BLaER1 treated with 17β-estradiol and CSF1 and Interleukin-3, amounts not matched to agents 10 nM and 100 nM (cell line): ENCODE data around the gene AIF1L.
"Not testable (repeated sequence)": the region's sequence is repeated elsewhere in the genome, so short reads cannot be mapped to it uniquely, and the experiment has no call there.

ENCODE experiments used
- H3K27ac ChIP-seq, 11 experiments: shearing (Covaris generic); formaldehyde crosslinking; 2 replicates each; pipeline ENCODE4 v1.8.1; 2022
- H3K27me3 ChIP-seq, 11 experiments: shearing (Covaris generic); formaldehyde crosslinking; 2 replicates each; pipeline ENCODE4 v1.8.1; 2022
- H3K36me3 ChIP-seq, 11 experiments: shearing (Covaris generic); formaldehyde crosslinking; 2 replicates each; pipeline ENCODE4 v1.8.1; 2022
- H3K4me1 ChIP-seq, 10 experiments: shearing (Covaris generic); formaldehyde crosslinking; 2 replicates each; pipeline ENCODE4 v1.8.1; 2022
- H3K4me2 ChIP-seq, 11 experiments: shearing (Covaris generic); formaldehyde crosslinking; 2 replicates each; pipeline ENCODE4 v1.8.1; 2022
- H3K4me3 ChIP-seq, 10 experiments: shearing (Covaris generic); formaldehyde crosslinking; 2 replicates each; pipeline ENCODE4 v1.8.1; 2022
- H3K9ac ChIP-seq, 11 experiments: shearing (Covaris generic); formaldehyde crosslinking; 2 replicates each; pipeline ENCODE4 v1.8.1; 2022
- H3K9me3 ChIP-seq, 11 experiments: shearing (Covaris generic); formaldehyde crosslinking; replicated peaks in 1 of 11; 2 replicates each; pipeline ENCODE4 v1.8.1; 2022
- H4K20me1 ChIP-seq, 11 experiments: shearing (Covaris generic); formaldehyde crosslinking; 2 replicates each; pipeline ENCODE4 v1.8.1; 2022
- Cebpa-rat ChIP-seq, 11 experiments: shearing (Covaris generic); IDR thresholded peaks; 2 replicates each; pipeline ENCODE4 v1.8.1; 2022

Gene AIF1L

GRCh38 chr9:131142160-131142559, 45.8 kb downstream of the AIF1L start:
- Histone ChIP-seq H3K36me3 (peaks cover 94 to 100% (median 98%) of the 10 kb centered on the region in 11 experiments), H3K4me3 (no peak overlapping the region), H4K20me1 (peaks cover 0 to 22% (median 6%) of the 10 kb centered on the region in 11 experiments; a peak in 6 of 22 replicates), H3K9me3 (no peaks in the 10 kb centered on the region), H3K4me1 (no peaks in the 10 kb centered on the region), H3K4me2 (no peak overlapping the region), H3K9ac (no peak overlapping the region), H3K27me3 (no peaks in the 10 kb centered on the region), H3K27ac (no peak overlapping the region)
- TF ChIP-seq Cebpa-rat (IDR thresholded peaks at IDR 0.05), result no peak

- Histone ChIP-seq H3K9me3 (no peaks in the 10 kb centered on the region), H3K4me1 (peaks cover 0 to 4% (median 3%) of the 10 kb centered on the region in 10 experiments; a peak in 13 of 20 replicates), H3K36me3 (peaks cover 94 to 100% (median 98%) of the 10 kb centered on the region in 11 experiments), H3K27ac (no peak overlapping the region), H4K20me1 (peaks cover 0 to 29% (median 6%) of the 10 kb centered on the region in 11 experiments; a peak in 12 of 22 replicates), H3K4me3 (no peak overlapping the region), H3K4me2 (no peak overlapping the region), H3K27me3 (no peaks in the 10 kb centered on the region), H3K9ac (peak overlapping the region in 1 of 11 experiments; percentile 39; a peak in 3 of 22 replicates)
- no peak for TF ChIP-seq Cebpa-rat (IDR thresholded peaks at IDR 0.05)
These were observed 47.9 kb downstream of the AIF1L start for GRCh38 chr9:131144201-131144600.

DNA sequence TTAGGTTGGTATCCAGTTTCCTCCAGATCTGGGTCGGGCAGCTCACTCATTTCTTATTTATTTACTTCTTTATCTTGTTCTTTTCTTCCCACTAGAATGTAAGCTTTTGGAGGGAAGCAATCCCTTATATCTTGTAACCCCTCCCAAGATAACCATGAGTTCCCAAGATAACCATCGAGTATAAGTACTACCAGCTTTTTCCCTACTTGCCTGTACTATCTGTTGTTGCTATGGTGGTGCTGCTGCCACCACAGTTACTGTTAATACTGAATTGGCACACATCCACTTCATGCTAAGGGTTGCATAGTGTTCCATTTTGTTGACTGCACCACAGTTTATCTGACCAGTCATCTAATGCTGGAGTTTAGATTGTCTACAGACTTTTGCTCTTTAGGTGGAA, 48.9 kb downstream of the AIF1L start:
- Histone ChIP-seq H3K4me1 (peaks cover 0 to 14% (median 12%) of the 10 kb centered on the region in 10 experiments; a peak in 13 of 20 replicates), H4K20me1 (peaks cover 0 to 34% (median 9%) of the 10 kb centered on the region in 11 experiments; a peak in 12 of 22 replicates), H3K27ac (no peak overlapping the region), H3K4me2 (no peak overlapping the region), H3K36me3 (peaks cover 94 to 100% (median 98%) of the 10 kb centered on the region in 11 experiments), H3K27me3 (no peaks in the 10 kb centered on the region), H3K9me3 (no peaks in the 10 kb centered on the region), H3K4me3 (no peak overlapping the region), H3K9ac (no peak overlapping the region)
- TF ChIP-seq Cebpa-rat (IDR thresholded peaks at IDR 0.05), result no peak

- TF ChIP-seq Cebpa-rat (IDR thresholded peaks at IDR 0.05), result no peak
- Histone ChIP-seq H3K9ac (no peak overlapping the region), H3K27me3 (no peaks in the 10 kb centered on the region), H3K4me3 (no peak overlapping the region), H3K4me1 (peaks cover 0 to 18% (median 12%) of the 10 kb centered on the region in 10 experiments; a peak in 13 of 20 replicates), H4K20me1 (peaks cover 0 to 34% (median 10%) of the 10 kb centered on the region in 11 experiments; a peak in 12 of 22 replicates), H3K9me3 (no peaks in the 10 kb centered on the region), H3K36me3 (peaks cover 94 to 100% (median 98%) of the 10 kb centered on the region in 11 experiments), H3K4me2 (no peak overlapping the region), H3K27ac (no peak overlapping the region)
These were observed 49.9 kb downstream of the AIF1L start for GRCh38 chr9:131146186-131146585.

DNA sequence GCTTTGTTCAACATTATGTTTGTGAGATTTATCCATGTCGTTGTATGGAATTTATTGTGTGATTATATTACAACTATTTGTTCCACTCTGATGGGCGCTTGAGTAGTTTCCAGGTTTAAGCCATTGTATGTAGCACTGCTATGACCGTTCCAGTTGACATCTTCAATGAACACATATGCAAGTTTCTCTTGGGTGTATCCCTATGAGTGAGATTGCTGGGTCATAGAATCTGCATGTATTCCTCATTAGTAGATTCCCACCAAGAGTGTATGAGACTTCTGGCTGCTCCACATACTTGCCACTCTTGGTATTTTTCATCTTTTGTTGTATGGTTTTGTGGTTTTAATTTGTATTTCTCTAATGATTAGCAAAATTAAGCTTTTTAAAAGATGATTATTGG, 51.9 kb downstream of the AIF1L start:
- Histone ChIP-seq H3K4me3 (no peak overlapping the region), H3K27me3 (no peaks in the 10 kb centered on the region), H3K4me2 (no peak overlapping the region), H4K20me1 (peaks cover 0 to 30% (median 10%) of the 10 kb centered on the region in 11 experiments; a peak in 11 of 22 replicates), H3K36me3 (peaks cover 94 to 100% (median 98%) of the 10 kb centered on the region in 11 experiments), H3K27ac (no peak overlapping the region), H3K4me1 (peaks cover 0 to 18% (median 12%) of the 10 kb centered on the region in 10 experiments; a peak in 13 of 20 replicates), H3K9ac (no peak overlapping the region; a peak in 1 of 22 replicates), H3K9me3 (no peaks in the 10 kb centered on the region)
- no peak for TF ChIP-seq Cebpa-rat (IDR thresholded peaks at IDR 0.05)

DNA sequence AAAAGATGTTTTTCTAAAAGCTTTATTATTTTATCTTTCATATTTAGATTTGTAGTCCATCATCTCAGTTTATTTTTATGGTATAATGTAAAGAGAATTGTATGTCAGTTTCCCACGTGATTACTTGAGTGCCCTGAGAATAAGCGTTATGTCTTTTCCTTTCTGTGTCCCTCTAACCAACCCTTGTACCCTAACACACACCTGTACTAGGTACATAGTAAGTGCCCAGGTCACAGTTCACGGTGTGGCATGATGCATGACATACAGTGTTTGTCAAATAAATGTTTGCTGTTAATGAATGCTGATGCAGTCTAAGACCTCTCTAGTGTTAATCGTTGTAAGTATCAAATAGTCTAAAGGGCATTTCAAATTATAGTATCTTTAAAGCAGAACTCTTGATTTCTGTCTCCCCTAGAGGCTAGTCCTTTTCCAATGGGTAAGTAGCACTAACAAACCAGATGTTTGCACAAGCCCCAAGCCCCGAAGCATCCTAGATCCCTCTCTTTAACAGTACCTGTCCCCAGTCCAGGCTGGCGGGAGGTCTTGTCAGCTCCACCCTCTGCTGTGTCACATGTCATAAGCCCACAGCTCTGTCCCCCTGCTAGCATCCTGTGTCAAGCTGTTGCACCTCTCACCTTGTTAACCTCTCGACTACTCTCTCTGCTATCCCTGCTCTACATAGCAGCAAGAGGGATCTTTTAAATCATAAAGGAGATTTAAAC, 52.8 kb downstream of the AIF1L start:
- TF ChIP-seq Cebpa-rat (IDR thresholded peaks at IDR 0.05), result no peak
- peak overlapping the region in 7 of 11 experiments; percentile 20 to 58 (median 50); a peak in 11 of 22 replicates for H3K4me2 ChIP-seq
- H3K4me3 ChIP-seq, result no peak overlapping the region
- H3K27me3 ChIP-seq, result no peaks in the 10 kb centered on the region
- peaks cover 0 to 30% (median 11%) of the 10 kb centered on the region in 11 experiments; a peak in 11 of 22 replicates for H4K20me1 ChIP-seq
- peaks cover 98 to 100% (median 100%) of the 10 kb centered on the region in 11 experiments for H3K36me3 ChIP-seq
- peak overlapping the region in 7 of 11 experiments; percentile 2 to 50 (median 26); a peak in 8 of 22 replicates for H3K9ac ChIP-seq
- H3K9me3 ChIP-seq, result no peaks in the 10 kb centered on the region
- peak overlapping the region in 3 of 11 experiments; percentile 25 to 35 (median 34); a peak in 4 of 22 replicates for H3K27ac ChIP-seq
- H3K4me1 ChIP-seq, result peaks cover 0 to 18% (median 12%) of the 10 kb centered on the region in 10 experiments; a peak in 13 of 20 replicates

DNA sequence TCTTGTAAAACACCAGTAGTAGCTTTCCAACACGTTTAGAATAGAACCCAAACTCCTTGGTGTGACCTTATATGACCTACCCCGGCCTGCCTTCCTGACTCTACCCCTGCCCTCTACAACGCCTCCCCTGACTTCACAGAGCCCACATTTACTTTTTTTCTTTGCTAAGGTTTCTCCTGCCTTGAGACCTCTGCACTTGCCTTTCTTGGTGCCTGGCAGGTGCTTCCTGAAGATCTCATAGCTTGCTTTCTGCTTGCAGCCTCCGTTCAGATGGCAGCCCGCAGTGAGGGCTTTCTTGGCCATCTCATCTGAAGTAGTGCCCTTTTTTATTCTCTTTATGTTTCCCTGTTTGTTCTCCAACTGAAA, 53.3 kb downstream of the AIF1L start:
- peak overlapping the region in 6 of 11 experiments; percentile 5 to 50 (median 33); a peak in 8 of 22 replicates for H3K9ac ChIP-seq
- peaks cover 0 to 30% (median 13%) of the 10 kb centered on the region in 11 experiments; a peak in 12 of 22 replicates for H4K20me1 ChIP-seq
- H3K4me1 ChIP-seq, result peaks cover 0 to 18% (median 12%) of the 10 kb centered on the region in 10 experiments; a peak in 13 of 20 replicates
- H3K9me3 ChIP-seq, result no peaks in the 10 kb centered on the region
- H3K27ac ChIP-seq, result peak overlapping the region in 3 of 11 experiments; percentile 25 to 35 (median 34); a peak in 4 of 22 replicates
- peak overlapping the region in 7 of 11 experiments; percentile 20 to 58 (median 50); a peak in 11 of 22 replicates for H3K4me2 ChIP-seq
- no peak overlapping the region for H3K4me3 ChIP-seq
- H3K36me3 ChIP-seq, result peaks cover 98 to 100% (median 100%) of the 10 kb centered on the region in 11 experiments
- no peak for TF ChIP-seq Cebpa-rat (IDR thresholded peaks at IDR 0.05)
- H3K27me3 ChIP-seq, result no peaks in the 10 kb centered on the region

DNA sequence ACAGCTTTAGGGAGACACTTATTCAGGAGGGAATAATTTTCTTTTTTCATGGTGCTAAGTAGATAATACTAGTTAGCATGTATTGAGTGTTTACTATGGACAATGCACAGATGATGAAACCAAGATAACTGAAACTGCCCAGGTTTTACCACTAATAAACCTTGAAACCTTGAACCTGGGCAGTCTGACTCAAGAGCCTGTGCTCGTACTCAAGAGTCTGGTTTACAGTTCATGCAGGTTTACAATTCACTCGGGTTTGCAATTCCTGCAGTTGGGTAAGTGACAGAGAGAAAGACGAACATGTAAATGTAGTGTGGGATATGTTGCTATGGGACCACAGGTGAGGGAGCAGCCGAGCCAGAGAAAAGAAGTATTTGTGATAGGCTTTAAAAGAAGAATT, 57.3 kb downstream of the AIF1L start:
- no peaks in the 10 kb centered on the region for H3K9me3 ChIP-seq
- peaks cover 91 to 100% (median 96%) of the 10 kb centered on the region in 11 experiments for H3K36me3 ChIP-seq
- H3K27ac ChIP-seq, result no peak overlapping the region
- H4K20me1 ChIP-seq, result peaks cover 0 to 59% (median 16%) of the 10 kb centered on the region in 11 experiments; a peak in 11 of 22 replicates
- H3K4me1 ChIP-seq, result peaks cover 0 to 18% (median 12%) of the 10 kb centered on the region in 10 experiments; a peak in 13 of 20 replicates
- no peaks in the 10 kb centered on the region for H3K27me3 ChIP-seq
- no peak for TF ChIP-seq Cebpa-rat (IDR thresholded peaks at IDR 0.05)
- no peak overlapping the region for H3K4me3 ChIP-seq
- no peak overlapping the region for H3K9ac ChIP-seq
- no peak overlapping the region for H3K4me2 ChIP-seq

DNA sequence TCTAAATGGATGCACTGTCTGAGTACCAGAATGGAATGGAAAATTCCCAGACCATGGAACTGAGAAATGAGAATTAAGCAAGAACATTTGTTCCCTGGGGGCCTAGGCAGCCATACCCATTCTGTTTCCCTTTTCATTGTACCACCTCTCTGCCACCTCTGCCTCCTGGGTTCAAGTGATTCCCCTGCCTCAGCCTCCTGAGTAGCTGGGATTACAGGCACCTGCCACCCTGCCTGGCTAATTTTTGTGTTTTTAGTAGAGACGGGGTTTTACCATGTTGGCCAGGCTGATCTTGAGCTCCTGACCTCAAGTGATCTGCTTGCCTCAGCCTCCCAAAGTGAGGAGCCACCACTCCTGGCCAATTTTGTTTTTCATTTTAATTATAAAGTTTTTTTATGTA, 62.3 kb downstream of the AIF1L start:
- not testable (repeated sequence) for H3K27ac ChIP-seq, H3K27me3 ChIP-seq, H3K9me3 ChIP-seq, H3K4me1 ChIP-seq, H3K4me3 ChIP-seq, H3K4me2 ChIP-seq
- Histone ChIP-seq H3K36me3 (peaks cover 92 to 100% (median 96%) of the 10 kb centered on the region in 11 experiments), H4K20me1 (peaks cover 0 to 43% (median 23%) of the 10 kb centered on the region in 11 experiments; a peak in 12 of 22 replicates), H3K9ac (0 out of 22 replicates have a peak overlapping the region, but pooled peaks of 1 of the 11 experiments have one; percentile 6)
